Measurements from ENCODE around the gene HOOK2.

The HOOK2 gene

DNA sequence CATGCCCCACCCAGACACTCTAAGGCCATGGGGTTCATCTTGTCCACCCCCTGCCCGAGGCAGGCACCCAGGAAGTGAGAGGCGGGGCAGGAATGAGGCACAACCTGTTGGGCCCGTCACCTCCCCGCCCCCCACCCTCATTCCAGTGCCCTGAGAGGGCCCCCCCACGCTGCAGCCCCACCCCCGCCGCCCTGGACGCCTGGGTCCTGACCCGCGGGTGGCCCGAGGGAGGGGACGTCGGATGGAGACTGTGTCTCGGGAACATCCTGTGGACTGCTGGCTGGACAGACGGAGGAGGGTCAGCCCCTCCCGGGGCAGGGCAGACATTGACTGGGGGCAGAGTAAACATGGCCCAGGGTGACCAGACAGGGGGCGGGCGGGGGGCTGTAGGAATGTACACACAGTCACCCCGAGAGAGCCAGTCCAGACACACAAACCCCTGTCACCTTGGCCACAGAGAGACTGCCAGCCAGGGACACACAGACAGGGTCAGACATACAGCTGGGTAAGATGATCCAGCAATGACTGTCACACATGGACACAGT is 8.6 kb upstream of the HOOK2 start:
- no peak overlapping the region for H3K4me3 ChIP-seq (ENCODE audit: low read length)
- no peak for TF ChIP-seq CTCF (conservative IDR thresholded peaks at IDR 0.05; ENCODE audit: low read depth, low read length)
- no peak for DNase-seq (ENCODE audit: low read depth)

- peak overlapping the region; percentile 49 for H3K4me3 ChIP-seq (ENCODE audit: low read length)
- no peak for DNase-seq (ENCODE audit: low read depth)
- TF ChIP-seq CTCF (conservative IDR thresholded peaks at IDR 0.05; ENCODE audit: low read depth, low read length): no peak
Observed at GRCh38 chr19:12783291-12783848, 8.0 kb upstream of the HOOK2 start.

DNA sequence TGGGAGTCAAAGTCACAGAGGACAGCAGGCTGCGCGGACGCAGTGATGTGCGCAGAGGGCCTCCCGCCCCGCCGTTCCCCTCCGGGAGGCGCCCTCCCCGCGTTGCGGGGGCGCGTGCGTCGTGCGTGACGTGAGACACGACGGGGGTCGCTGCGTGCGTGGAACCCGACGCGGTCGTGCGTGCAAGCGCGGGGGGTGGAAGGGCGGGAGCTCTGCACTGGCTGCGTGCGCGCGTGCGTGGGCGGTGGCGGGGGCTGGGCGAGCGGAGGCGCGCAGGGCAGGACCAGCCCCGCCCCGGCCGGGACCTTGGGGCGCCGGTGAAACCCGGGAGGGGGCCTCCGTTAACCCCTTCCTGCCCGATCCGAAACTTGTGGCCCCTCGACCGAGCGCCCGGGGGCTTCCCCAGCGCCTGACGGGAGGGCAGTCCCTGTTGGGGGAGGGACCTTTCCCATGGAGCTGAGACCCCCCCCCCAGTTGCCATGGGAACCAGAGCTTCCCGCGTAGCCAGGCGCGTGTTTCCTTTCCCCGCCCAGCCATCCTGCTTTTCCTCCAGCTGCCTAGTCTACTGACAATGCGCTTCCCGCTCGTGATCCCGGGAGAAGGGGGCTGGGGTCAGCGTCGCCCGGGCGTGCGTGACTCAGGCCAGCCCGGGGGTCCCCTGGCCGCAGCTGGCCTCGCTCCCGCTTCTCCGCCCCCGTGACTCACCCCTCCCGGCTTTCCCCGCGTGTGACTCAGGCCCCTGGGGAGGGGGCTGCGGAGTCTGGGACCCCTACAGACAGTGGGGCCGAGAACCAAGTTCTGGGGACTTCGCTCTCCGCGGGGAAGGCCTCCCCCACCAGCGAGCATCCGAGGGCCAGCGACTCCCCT is 7.3 kb upstream of the HOOK2 start:
- TF ChIP-seq CTCF (conservative IDR thresholded peaks at IDR 0.05; ENCODE audit: low read depth, low read length): peak; percentile 6
- DNase-seq (ENCODE audit: low read depth): no peak
- peak overlapping the region; percentile 49 for H3K4me3 ChIP-seq (ENCODE audit: low read length)

DNA sequence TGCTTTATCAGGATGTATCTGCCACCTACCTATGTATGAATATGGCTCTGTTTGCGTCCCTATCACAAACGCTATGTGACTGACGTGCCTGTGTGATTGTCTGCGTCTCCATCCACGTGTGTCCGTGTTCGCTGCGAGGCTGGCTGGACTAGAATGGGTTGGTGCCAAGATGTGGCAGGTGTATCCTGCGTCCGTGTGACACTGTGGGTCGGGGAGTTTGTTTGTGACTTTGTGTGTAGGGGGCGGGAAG is 6.7 kb upstream of the HOOK2 start:
- no peak for TF ChIP-seq CTCF (conservative IDR thresholded peaks at IDR 0.05; ENCODE audit: low read depth, low read length)
- no peak for DNase-seq (ENCODE audit: low read depth)
- H3K4me3 ChIP-seq (ENCODE audit: low read length): peak overlapping the region; percentile 49

- no peak for TF ChIP-seq CTCF (conservative IDR thresholded peaks at IDR 0.05; ENCODE audit: low read depth, low read length)
- no peak for DNase-seq (ENCODE audit: low read depth)
- no peak overlapping the region for H3K4me3 ChIP-seq (ENCODE audit: low read length)
Observed at GRCh38 chr19:12779162-12779993, 4.0 kb upstream of the HOOK2 start.

GRCh38 chr19:12778905-12779161 is 3.5 kb upstream of the HOOK2 start:
- DNase-seq (ENCODE audit: low read depth): no peak
- no peak for TF ChIP-seq CTCF (conservative IDR thresholded peaks at IDR 0.05; ENCODE audit: low read depth, low read length)
- H3K4me3 ChIP-seq (ENCODE audit: low read length): peak overlapping the region; percentile 68
